Panc1 (cell line): ENCODE results near the gene PTAFR. TPM values are rescaled to one million over a fixed set of nuclear protein-coding genes. Genes with fewer than 3 reads are reported as not detected.

Experiments
- ATAC-seq: fragments of 200-7000 bp; cut with Tn5 transposase; 2 replicates; pipeline ENCODE4 v1.9.1; 2020; ENCODE audit warnings: mild to moderate bottlenecking, moderate library complexity
- BruUV-seq: library from RNA; stranded (reverse); fragments of 400-500 nt; replicated peaks from 2 replicates; lab custom pipeline; 2021; lab: Mats Ljungman, UMichigan
- CTCF ChIA-PET: fragments of 300-600 bp; sonication (Branson Sonifier 250); formaldehyde crosslinking; loops from one replicate; lab custom pipeline; 2022; ENCODE audit warnings: antibody characterized with exemption; lab: Charles Lee
- POLR2A ChIA-PET: fragments of 300-600 bp; sonication (Branson Sonifier 250); formaldehyde crosslinking; loops from one replicate; lab custom pipeline; 2022; ENCODE audit warnings: antibody characterized with exemption; lab: Charles Lee
- DNase-seq: peaks from one replicate; pipeline ENCODE4 v3.0.0-alpha.2; 2010; ENCODE audit warnings: low read depth, low spot score
- H3K27ac ChIP-seq: 2 replicates; pipeline ENCODE4 v1.5.1; 2011; ENCODE audit warnings: mild to moderate bottlenecking, low read length, inconsistent platforms
- H3K27me3 ChIP-seq: fragments of 200-500 bp; sonication (Bioruptor generic); 2 replicates; pipeline ENCODE4 v1.6.0; 2014; ENCODE audit warnings: low read length, inconsistent platforms; ENCODE audit not compliant: control insufficient read depth, insufficient read depth
- H3K36me3 ChIP-seq: fragments of 200-500 bp; sonication (Bioruptor generic); 2 replicates; pipeline ENCODE4 v1.5.1; 2014; ENCODE audit warnings: inconsistent platforms, mild to moderate bottlenecking, low read length, moderate library complexity; ENCODE audit not compliant: control insufficient read depth, insufficient read depth
- H3K4me1 ChIP-seq: 2 replicates; pipeline ENCODE4 v1.5.1; 2011; ENCODE audit warnings: inconsistent platforms, mild to moderate bottlenecking, low read length, moderate library complexity; ENCODE audit not compliant: control insufficient read depth, insufficient read depth
- H3K4me3 ChIP-seq, 2 experiments: 2 replicates each; pipeline ENCODE4 v1.5.1; 2011 to 2012; ENCODE audit warnings: low read depth in 2 of 2, low read length in 2 of 2, mild to moderate bottlenecking in 2 of 2, inconsistent platforms in 1 of 2, moderate library complexity in 1 of 2
- H3K9me3 ChIP-seq: fragments of 200-500 bp; sonication (Bioruptor generic); 2 replicates; pipeline ENCODE4 v1.5.1; 2014; ENCODE audit warnings: low read depth, mild to moderate bottlenecking, inconsistent platforms, low read length, moderate library complexity; ENCODE audit not compliant: control insufficient read depth, insufficient read depth
- POLR2AphosphoS5 ChIP-seq: IDR thresholded peaks from 2 replicates; pipeline ENCODE4 v1.6.1; 2012; ENCODE audit warnings: mild to moderate bottlenecking, low read depth, low read length, moderate library complexity
- REST ChIP-seq, 2 experiments: IDR thresholded peaks; 2 replicates each; pipeline ENCODE4 v1.6.1; 2011 to 2012; ENCODE audit warnings: low read depth in 2 of 2, control low read depth in 1 of 2, low read length in 1 of 2, mild to moderate bottlenecking in 1 of 2, moderate library complexity in 1 of 2; ENCODE audit not compliant: insufficient read depth in 1 of 2
- SIN3A ChIP-seq: IDR thresholded peaks from 2 replicates; pipeline ENCODE4 v1.6.1; 2012; ENCODE audit warnings: low read depth, mild to moderate bottlenecking, low read length, moderate library complexity, borderline replicate concordance; ENCODE audit not compliant: insufficient read depth
- TCF7L2 ChIP-seq: IDR thresholded peaks from 2 replicates; pipeline ENCODE4 v1.6.1; 2011; ENCODE audit warnings: mild to moderate bottlenecking, low read depth, low read length, inconsistent platforms
- in situ Hi-C: cut with HindIII; loops from 2 replicates; pipeline ENCODE4 v1.10.0; 2016; ENCODE audit warnings: low sequenced_read_pairs, low pct_unique_long_range_greater_than_20kb
- intact Hi-C: fragments of 100-400 bp; cut with micrococcal nuclease; formaldehyde crosslinking; loops from one replicate; pipeline ENCODE4 v1.10.0; 2022; ENCODE audit not compliant: unreplicated experiment
- total RNA-seq: library from RNA; stranded (reverse); gene quantifications from one replicate; pipeline ENCODE4 v1.2.1, GENCODE V29; 2021; ENCODE audit not compliant: unreplicated experiment
- TF ChIP-seq, protein P1 (sequence below): fragments of 450-650 bp; IDR thresholded peaks from 2 replicates; pipeline ENCODE4 v1.5.1; 2017; ENCODE audit warnings: mild to moderate bottlenecking

PTAFR gene
- total RNA-seq, 1 experiment from 2014 or later: 0.13 TPM

DNA sequence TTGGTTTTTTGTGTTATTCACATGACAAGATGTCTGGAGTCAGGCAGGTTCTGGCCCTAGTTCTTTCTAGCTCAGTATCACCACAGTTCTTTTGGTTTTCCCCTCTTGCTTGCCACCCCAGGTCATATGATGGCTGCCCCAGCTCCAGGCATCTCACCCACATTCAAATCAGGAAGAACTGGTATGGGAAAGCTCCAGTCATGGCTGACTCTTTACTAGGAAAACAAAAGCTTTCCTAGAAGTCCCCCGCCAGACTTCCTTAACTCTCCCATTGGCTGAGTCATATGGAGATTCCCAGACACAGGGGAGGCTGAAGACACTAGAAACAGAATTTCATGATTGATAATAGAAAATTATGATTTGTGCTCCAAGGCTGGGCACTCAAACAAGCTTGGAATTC lies 65.9 kb downstream of the PTAFR start:
- in situ Hi-C loops: no loop called here
- DNase-seq (no peak), ATAC-seq (no peak)
- H3K27me3 ChIP-seq: no peaks in the 10 kb centered on the region
- no TSS peak for BruUV-seq
- ChIA-PET POLR2A (no interaction called here), CTCF (no interaction called here)
- no peaks in the 10 kb centered on the region for H3K9me3 ChIP-seq
- TF ChIP-seq, protein P1, sequence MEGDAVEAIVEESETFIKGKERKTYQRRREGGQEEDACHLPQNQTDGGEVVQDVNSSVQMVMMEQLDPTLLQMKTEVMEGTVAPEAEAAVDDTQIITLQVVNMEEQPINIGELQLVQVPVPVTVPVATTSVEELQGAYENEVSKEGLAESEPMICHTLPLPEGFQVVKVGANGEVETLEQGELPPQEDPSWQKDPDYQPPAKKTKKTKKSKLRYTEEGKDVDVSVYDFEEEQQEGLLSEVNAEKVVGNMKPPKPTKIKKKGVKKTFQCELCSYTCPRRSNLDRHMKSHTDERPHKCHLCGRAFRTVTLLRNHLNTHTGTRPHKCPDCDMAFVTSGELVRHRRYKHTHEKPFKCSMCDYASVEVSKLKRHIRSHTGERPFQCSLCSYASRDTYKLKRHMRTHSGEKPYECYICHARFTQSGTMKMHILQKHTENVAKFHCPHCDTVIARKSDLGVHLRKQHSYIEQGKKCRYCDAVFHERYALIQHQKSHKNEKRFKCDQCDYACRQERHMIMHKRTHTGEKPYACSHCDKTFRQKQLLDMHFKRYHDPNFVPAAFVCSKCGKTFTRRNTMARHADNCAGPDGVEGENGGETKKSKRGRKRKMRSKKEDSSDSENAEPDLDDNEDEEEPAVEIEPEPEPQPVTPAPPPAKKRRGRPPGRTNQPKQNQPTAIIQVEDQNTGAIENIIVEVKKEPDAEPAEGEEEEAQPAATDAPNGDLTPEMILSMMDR: no peak
- TF ChIP-seq SIN3A (no peak), TCF7L2 (no peak), REST (IDR thresholded peaks at IDR 0.05; ENCODE audit: insufficient read depth in 1 of 2, low read depth in 2 of 2, low read length in 1 of 2) (no peak), POLR2AphosphoS5 (no peak)
- H3K27ac ChIP-seq: no peak overlapping the region
- no peak overlapping the region for H3K4me3 ChIP-seq
- H3K4me1 ChIP-seq: no peaks in the 10 kb centered on the region
- no peaks in the 10 kb centered on the region for H3K36me3 ChIP-seq
- intact Hi-C loops: no loop called here

GRCh38 chr1:28109639-28110038 lies 66.9 kb downstream of the PTAFR start:
- ATAC-seq: no peak

More at GRCh38 chr1:28109639-28110038, 66.9 kb downstream of the PTAFR start:
- in situ Hi-C loops (no loop called here), intact Hi-C loops (no loop called here)
- Histone ChIP-seq H3K4me1 (no peaks in the 10 kb centered on the region), H3K27me3 (no peaks in the 10 kb centered on the region), H3K27ac (no peak overlapping the region), H3K4me3 (no peak overlapping the region), H3K36me3 (no peaks in the 10 kb centered on the region), H3K9me3 (no peaks in the 10 kb centered on the region)
- ChIA-PET POLR2A (no interaction called here), CTCF (no interaction called here)
- no TSS peak for BruUV-seq
- no peak for DNase-seq
- no peak for TF ChIP-seq SIN3A
- TF ChIP-seq TCF7L2: no peak
- no peak for TF ChIP-seq REST (IDR thresholded peaks at IDR 0.05; ENCODE audit: insufficient read depth in 1 of 2, low read depth in 2 of 2, low read length in 1 of 2)
- no peak for TF ChIP-seq POLR2AphosphoS5
- TF ChIP-seq, protein P1: no peak
